DND-41 (cell line): ENCODE results near the gene PPDPF.

ENCODE experiments used
- EZH2 ChIP-seq: IDR thresholded peaks from 3 replicates; pipeline ENCODE4 v1.6.1; 2012; ENCODE audit warnings: borderline replicate concordance, low read depth, mild to moderate bottlenecking, moderate library complexity, low read length, inconsistent platforms; ENCODE audit not compliant: severe bottlenecking
- TF ChIP-seq, protein P1 (sequence below): IDR thresholded peaks from 2 replicates; pipeline ENCODE4 v1.5.1; 2012; ENCODE audit warnings: borderline replicate concordance, low read length, moderate library complexity, mild to moderate bottlenecking; ENCODE audit not compliant: poor library complexity, severe bottlenecking; ENCODE audit errors: extremely low read depth

DNA sequence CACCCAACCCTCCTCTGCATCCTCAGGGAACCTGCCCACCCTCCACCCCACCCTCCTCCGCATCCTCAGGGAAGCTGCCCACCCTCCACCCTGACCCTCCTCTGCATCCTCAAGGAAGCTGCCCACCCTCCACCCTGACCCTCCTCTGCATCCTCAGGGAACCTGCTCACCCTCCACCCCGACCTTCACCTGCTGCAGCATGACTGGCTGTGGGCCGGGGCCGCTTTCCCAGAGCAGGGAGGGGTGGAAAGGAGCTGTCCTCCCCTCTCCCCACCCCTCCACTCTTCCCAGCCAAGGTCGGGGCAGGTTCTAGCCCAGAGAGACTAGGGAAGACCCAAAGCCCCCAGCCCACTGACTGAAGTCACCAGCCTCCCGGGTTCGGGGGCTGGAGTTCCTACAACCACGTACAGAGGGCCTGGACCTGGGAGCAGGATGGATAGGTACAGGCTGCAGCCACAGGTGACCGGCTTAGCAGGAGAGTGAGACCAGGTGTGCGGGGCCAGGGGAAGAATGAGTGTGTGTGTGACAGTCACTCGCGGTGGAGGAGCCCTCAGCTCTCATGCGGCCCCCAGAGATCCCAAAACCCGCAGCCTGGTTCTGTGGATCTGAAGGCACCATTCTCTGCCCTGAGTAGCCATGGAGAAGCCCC, 33.3 kb upstream of the PPDPF start:
- TF ChIP-seq, protein P1, sequence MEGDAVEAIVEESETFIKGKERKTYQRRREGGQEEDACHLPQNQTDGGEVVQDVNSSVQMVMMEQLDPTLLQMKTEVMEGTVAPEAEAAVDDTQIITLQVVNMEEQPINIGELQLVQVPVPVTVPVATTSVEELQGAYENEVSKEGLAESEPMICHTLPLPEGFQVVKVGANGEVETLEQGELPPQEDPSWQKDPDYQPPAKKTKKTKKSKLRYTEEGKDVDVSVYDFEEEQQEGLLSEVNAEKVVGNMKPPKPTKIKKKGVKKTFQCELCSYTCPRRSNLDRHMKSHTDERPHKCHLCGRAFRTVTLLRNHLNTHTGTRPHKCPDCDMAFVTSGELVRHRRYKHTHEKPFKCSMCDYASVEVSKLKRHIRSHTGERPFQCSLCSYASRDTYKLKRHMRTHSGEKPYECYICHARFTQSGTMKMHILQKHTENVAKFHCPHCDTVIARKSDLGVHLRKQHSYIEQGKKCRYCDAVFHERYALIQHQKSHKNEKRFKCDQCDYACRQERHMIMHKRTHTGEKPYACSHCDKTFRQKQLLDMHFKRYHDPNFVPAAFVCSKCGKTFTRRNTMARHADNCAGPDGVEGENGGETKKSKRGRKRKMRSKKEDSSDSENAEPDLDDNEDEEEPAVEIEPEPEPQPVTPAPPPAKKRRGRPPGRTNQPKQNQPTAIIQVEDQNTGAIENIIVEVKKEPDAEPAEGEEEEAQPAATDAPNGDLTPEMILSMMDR, result no peak
- no peak for TF ChIP-seq EZH2
